Heart left ventricle (tissue), 13 donors: Measurements from ENCODE around the gene DSCAML1.

Source experiments
- CTCF ChIP-seq, 12 donors: fragments of 200-600 bp; sonication (generic) in 4 of 12; IDR thresholded peaks; one replicate each; pipeline versions ENCODE4 v1.5.0 to v1.8.0; 2018 to 2022; ENCODE audit warnings: antibody characterized with exemption in 12 of 12, mild to moderate bottlenecking in 5 of 12
- POLR2A ChIP-seq, 2 donors: fragments of 450-650 bp; IDR thresholded peaks; one replicate each; pipeline ENCODE4 v1.6.1; 2017; ENCODE audit warnings: antibody characterized with exemption in 2 of 2, mild to moderate bottlenecking in 2 of 2, moderate library complexity in 2 of 2
- donor health status: ischemic (EF 13 %, LVEDD 7.1; RV severe dilation, severe dysfunction).
- donor health status: DM: no; HTN: yes; CAD: no.
- donor health status: DM: no; HTN: no; CAD: no.
- donor health status: ischemic (EF 25% LVEDD 6.9; RV normal size, moderate dysfunction).
- donor health status: ischemic (EF 25% LVEDD 5.7; RV mildly dilated, moderate dysfunction).
- donor health status: ischemic (EF 35%, LVEDD 5.7; RV mildly dilated, moderate dysfunction).
- donor health status: nonischemic (EF 11% LVEDD 7.7; RV severe dilation, severe dysfunction).
- donor health status: DM: yes; HTN: yes; CAD: no.
- donor health status: PGD.
- donor health status: ischemic (EF 29% LVEDD 5.4; RV normal size, mild dysfunction).
- donor health status: nonischemic (EF 23%, LVEDD 6.1; RV moderate dilation, normal function).

- TF ChIP-seq CTCF (IDR thresholded peaks at IDR 0.05) (no peak), POLR2A (IDR thresholded peaks at IDR 0.05) (no peak)
These were observed 127.4 kb downstream of the DSCAML1 start for GRCh38 chr11:117669616-117670015.
